Measurements from ENCODE around the gene HDHD3.
"Not testable (repeated sequence)": the region's sequence is repeated elsewhere in the genome, so short reads cannot be mapped to it uniquely, and the experiment has no call there.

The HDHD3 gene

DNA sequence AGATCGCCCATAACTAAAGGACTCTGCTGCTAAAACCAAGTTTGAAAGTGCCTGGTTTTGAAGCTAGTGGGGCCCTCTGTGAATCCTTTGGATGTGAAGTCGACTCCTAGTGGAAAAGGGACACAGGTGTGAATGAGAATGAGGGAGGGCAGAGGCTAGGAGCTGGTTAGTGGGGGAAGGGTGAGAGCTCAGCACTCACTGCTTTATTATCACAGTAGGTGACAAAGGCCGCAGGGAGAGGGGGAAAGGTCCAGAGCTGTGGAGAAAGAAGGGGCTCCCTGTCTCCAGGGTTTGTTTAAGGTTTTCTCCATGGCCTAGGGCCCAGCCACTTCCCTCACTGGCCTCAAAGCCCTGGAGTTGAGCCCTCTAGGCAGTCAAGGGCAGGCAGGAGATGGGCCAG, 3.5 kb downstream of the HDHD3 start:
- no peaks in the 10 kb centered on the region for H3K36me3 ChIP-seq (ENCODE audit: insufficient read depth, low read length)
- H3K27ac ChIP-seq = no peak overlapping the region
- H3K4me3 ChIP-seq = no peak overlapping the region
- DNase-seq (ENCODE audit: low read depth, low spot score) = no peak
- TF ChIP-seq POLR2AphosphoS5 (IDR thresholded peaks at IDR 0.05; ENCODE audit: borderline replicate concordance, low read depth, low read length) = no peak
- TF ChIP-seq EZH2 (IDR thresholded peaks at IDR 0.05) = no peak
- H3K9me3 ChIP-seq (ENCODE audit: low read depth, low read length) = no peaks in the 10 kb centered on the region
- H3K9ac ChIP-seq (ENCODE audit: insufficient read length) = no peak overlapping the region

DNA sequence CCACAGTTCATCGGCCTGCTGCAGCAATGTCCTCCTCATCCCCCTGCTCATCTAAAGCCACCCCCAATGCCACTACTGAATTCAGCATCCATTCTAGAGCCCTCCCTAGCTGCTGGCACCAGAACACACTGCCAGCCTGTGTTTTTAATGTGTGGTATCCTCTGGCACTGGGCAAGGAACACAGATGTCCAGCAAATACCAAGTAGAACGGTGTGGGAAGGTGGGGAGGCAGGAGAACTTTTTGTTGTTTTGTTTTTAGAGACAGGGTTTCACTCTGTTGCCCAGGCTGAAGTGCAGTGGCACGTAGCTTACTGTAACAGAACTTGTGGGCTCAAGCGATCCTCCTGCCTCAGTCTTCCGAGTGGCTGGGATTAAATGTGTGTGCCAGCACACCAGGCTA, 4.7 kb downstream of the HDHD3 start:
- no peak for DNase-seq (ENCODE audit: low read depth, low spot score)
- no peak for TF ChIP-seq FOXP2 (optimal IDR thresholded peaks at IDR 0.05; ENCODE audit: control extremely low read depth, extremely low read length, insufficient read depth)
- no peak for TF ChIP-seq POLR2AphosphoS5 (IDR thresholded peaks at IDR 0.05; ENCODE audit: borderline replicate concordance, low read depth, low read length)
- TF ChIP-seq EZH2 (IDR thresholded peaks at IDR 0.05) = no peak
- H3K27ac ChIP-seq = no peak overlapping the region

DNA sequence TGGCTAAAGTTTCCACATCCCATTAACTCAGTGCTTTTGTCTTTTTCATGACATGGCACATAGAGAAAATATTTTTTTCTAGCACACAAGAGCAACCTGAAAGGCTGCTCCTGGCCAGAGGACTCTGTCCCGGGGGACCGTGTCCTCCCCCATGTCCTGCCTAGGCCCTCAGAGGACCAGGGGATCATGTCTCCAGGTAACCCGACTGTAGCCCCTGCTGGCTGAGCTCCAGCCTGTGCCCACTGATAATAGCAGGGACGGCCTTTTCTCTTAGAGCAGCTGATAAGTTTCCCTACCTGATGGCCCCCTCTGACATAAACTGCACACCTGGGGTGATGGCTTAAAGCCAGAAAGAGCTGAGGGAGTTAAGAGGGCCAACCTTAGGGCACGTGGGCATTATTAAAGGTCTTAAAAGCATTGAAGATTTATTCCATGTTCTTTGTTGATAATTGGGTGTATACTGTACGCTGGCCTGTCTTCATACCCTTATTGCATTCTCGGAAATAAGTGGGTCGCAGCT, 5.9 kb downstream of the HDHD3 start:
- no peak for TF ChIP-seq FOXP2 (optimal IDR thresholded peaks at IDR 0.05; ENCODE audit: control extremely low read depth, extremely low read length, insufficient read depth)
- TF ChIP-seq POLR2AphosphoS5 (IDR thresholded peaks at IDR 0.05; ENCODE audit: borderline replicate concordance, low read depth, low read length) = no peak
- H3K27ac ChIP-seq = no peak overlapping the region
- no peaks in the 10 kb centered on the region for H3K9me3 ChIP-seq (ENCODE audit: low read depth, low read length)
- no peaks in the 10 kb centered on the region for H3K36me3 ChIP-seq (ENCODE audit: insufficient read depth, low read length)
- no peak for DNase-seq (ENCODE audit: low read depth, low spot score)
- H3K9ac ChIP-seq (ENCODE audit: insufficient read length) = no peak overlapping the region
- H3K4me3 ChIP-seq = no peak overlapping the region

More for the DNA sequence above, 4.7 kb downstream of the HDHD3 start:
- Histone ChIP-seq H3K9ac (ENCODE audit: insufficient read length) (no peak overlapping the region), H3K4me3 (no peak overlapping the region), H3K36me3 (ENCODE audit: insufficient read depth, low read length) (no peaks in the 10 kb centered on the region), H3K9me3 (ENCODE audit: low read depth, low read length) (no peaks in the 10 kb centered on the region)

DNA sequence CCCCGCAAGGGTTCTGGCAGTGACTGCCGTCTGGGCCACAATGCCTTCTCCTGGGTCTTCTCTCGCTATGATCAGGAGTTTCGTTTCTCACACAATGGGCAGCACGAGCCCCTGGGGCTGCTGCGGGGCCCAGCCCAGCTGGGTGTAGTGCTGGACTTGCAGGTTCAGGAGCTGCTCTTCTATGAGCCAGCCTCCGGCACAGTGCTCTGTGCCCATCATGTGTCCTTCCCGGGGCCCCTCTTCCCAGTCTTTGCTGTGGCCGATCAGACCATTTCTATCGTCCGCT, 7.0 kb downstream of the HDHD3 start:
- TF ChIP-seq FOXP2 (optimal IDR thresholded peaks at IDR 0.05; ENCODE audit: control extremely low read depth, extremely low read length, insufficient read depth) = no peak
- TF ChIP-seq EZH2 (IDR thresholded peaks at IDR 0.05) = no peak
- TF ChIP-seq POLR2AphosphoS5 (IDR thresholded peaks at IDR 0.05; ENCODE audit: borderline replicate concordance, low read depth, low read length) = no peak
- Histone ChIP-seq H3K27ac (no peak overlapping the region), H3K4me3 (no peak overlapping the region), H3K9ac (ENCODE audit: insufficient read length) (no peak overlapping the region), H3K36me3 (ENCODE audit: insufficient read depth, low read length) (no peaks in the 10 kb centered on the region), H3K9me3 (ENCODE audit: low read depth, low read length) (no peaks in the 10 kb centered on the region)
- DNase-seq (ENCODE audit: low read depth, low spot score) = no peak

DNA sequence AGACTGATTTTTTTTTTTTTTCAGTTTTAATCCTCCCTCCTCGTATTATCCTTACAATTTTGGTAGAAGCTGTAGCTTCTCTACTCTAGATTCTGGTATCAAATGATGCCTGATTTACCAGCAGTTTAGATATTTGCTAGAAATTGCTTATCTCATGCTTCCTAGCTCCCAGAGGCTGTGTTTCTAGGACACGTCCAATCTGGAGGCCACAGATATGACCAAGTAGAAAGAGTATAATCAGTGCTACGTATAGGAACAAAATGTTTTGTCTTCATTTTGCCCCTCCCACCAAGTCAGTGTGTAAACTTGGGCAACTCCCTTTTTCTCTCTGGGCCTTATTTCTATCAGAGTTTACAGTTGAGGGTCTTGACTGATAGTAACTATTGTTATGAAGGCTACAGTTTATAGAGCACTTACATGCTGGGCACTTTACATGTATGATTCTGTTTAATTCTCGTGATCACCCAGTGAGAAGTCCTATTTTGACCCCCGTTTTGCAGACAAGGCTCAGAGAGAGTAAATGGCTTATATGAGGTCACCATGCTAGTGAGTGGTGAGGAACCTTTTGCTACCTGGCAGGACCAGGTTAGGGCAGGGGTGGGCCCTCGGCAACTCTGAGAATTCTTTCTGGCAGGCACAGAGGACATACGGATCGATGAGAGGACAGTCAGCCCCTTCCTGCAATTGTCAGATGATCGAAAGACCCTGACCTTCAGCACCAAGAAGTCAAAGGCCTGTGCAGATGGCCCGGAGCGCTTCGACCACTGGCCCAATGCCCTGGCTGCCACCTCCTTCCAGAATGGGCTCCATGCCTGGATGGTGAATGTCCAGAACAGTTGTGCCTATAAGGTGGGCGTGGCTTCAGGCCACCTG, 7.6 kb downstream of the HDHD3 start:
- DNase-seq (ENCODE audit: low read depth, low spot score) = no peak
- no peak overlapping the region for H3K4me3 ChIP-seq
- H3K36me3 ChIP-seq (ENCODE audit: insufficient read depth, low read length) = no peaks in the 10 kb centered on the region
- no peak overlapping the region for H3K27ac ChIP-seq
- no peak overlapping the region for H3K9ac ChIP-seq (ENCODE audit: insufficient read length)
- no peaks in the 10 kb centered on the region for H3K9me3 ChIP-seq (ENCODE audit: low read depth, low read length)
- TF ChIP-seq EZH2 (IDR thresholded peaks at IDR 0.05) (no peak), POLR2AphosphoS5 (IDR thresholded peaks at IDR 0.05; ENCODE audit: borderline replicate concordance, low read depth, low read length) (no peak), FOXP2 (optimal IDR thresholded peaks at IDR 0.05; ENCODE audit: control extremely low read depth, extremely low read length, insufficient read depth) (no peak)

DNA sequence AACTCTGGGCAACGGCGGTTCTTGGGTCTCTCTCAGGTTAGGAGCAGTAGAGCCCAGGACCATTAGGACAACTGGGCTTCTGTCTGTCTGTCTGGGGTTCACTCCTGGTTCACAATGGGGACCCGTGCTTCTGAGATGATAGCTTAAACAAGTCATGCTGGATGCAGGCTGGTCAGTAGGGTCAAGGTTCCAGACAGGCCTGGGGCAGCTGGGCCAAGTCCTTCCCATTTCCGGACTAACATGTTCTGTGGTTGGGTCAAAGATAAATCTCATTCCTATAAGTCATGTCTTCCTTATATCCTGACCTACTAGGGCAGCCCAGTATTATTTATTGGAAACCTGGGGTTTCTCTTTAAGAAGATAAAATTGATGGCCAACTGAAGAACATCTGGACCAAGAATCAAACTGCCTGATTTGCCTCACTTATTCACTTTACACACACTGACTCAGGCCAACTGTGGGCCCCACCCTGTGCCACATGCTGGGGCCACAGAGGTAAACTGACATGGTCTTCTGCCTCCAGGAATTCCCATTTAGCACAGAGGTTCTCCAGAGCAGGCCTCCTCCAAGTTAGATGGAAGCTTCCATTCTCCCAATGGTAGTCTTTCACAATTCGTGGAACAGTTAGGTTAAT, 8.3 kb downstream of the HDHD3 start:
- DNase-seq (ENCODE audit: low read depth, low spot score) = no peak
- Histone ChIP-seq H3K9ac (ENCODE audit: insufficient read length) (no peak overlapping the region), H3K27ac (no peak overlapping the region), H3K4me3 (no peak overlapping the region), H3K9me3 (ENCODE audit: low read depth, low read length) (no peaks in the 10 kb centered on the region), H3K36me3 (ENCODE audit: insufficient read depth, low read length) (no peaks in the 10 kb centered on the region)
- no peak for TF ChIP-seq FOXP2 (optimal IDR thresholded peaks at IDR 0.05; ENCODE audit: control extremely low read depth, extremely low read length, insufficient read depth)
- no peak for TF ChIP-seq POLR2AphosphoS5 (IDR thresholded peaks at IDR 0.05; ENCODE audit: borderline replicate concordance, low read depth, low read length)
- TF ChIP-seq EZH2 (IDR thresholded peaks at IDR 0.05) = no peak

DNA sequence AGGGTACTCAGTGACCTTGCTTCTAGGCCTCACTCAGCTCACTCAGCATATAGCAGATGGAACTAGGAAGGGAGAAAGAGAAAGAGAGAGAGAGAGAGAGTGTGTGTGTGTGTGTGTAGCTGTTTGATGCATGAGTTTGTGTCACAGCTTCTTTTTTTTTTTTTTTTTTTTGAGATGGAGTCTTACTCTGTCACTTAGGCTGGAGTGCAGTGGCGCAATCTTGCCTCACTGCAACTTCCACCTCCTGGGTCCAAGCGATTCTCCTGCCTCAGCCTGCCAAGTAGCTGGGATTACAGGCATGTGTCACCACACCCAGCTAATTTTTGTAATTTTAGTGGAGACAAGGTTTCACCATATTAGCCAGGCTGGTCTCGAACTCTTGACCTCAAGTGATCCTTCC, 11.1 kb downstream of the HDHD3 start:
- H3K27ac ChIP-seq; H3K9ac ChIP-seq (ENCODE audit: insufficient read length); DNase-seq (ENCODE audit: low read depth, low spot score); H3K4me3 ChIP-seq; H3K36me3 ChIP-seq (ENCODE audit: insufficient read depth, low read length); H3K9me3 ChIP-seq (ENCODE audit: low read depth, low read length): not testable (repeated sequence)

DNA sequence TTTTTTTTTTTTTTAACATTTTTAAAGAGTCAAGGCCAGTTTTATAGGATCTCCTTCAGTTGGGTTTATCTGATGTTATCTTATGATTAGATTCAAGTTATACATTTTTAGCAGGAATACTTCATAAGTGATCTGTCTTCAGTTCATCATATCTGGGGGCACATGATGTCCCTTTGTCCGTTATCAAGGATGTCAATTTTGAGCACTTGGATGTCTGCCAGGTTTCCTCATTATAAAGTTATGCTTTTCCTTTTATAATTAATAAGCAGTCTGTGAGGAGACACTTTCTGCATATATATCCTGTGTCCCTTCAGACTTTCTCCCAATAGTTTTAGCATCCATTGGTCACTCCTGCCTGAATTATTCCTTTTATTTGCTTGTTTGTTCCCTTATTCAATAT, 11.8 kb downstream of the HDHD3 start:
- H3K4me3 ChIP-seq = no peak overlapping the region
- no peak for DNase-seq (ENCODE audit: low read depth, low spot score)
- no peaks in the 10 kb centered on the region for H3K36me3 ChIP-seq (ENCODE audit: insufficient read depth, low read length)
- H3K9me3 ChIP-seq (ENCODE audit: low read depth, low read length) = no peaks in the 10 kb centered on the region
- no peak for TF ChIP-seq FOXP2 (optimal IDR thresholded peaks at IDR 0.05; ENCODE audit: control extremely low read depth, extremely low read length, insufficient read depth)
- no peak for TF ChIP-seq EZH2 (IDR thresholded peaks at IDR 0.05)
- TF ChIP-seq POLR2AphosphoS5 (IDR thresholded peaks at IDR 0.05; ENCODE audit: borderline replicate concordance, low read depth, low read length) = no peak
- no peak overlapping the region for H3K27ac ChIP-seq
- no peak overlapping the region for H3K9ac ChIP-seq (ENCODE audit: insufficient read length)

DNA sequence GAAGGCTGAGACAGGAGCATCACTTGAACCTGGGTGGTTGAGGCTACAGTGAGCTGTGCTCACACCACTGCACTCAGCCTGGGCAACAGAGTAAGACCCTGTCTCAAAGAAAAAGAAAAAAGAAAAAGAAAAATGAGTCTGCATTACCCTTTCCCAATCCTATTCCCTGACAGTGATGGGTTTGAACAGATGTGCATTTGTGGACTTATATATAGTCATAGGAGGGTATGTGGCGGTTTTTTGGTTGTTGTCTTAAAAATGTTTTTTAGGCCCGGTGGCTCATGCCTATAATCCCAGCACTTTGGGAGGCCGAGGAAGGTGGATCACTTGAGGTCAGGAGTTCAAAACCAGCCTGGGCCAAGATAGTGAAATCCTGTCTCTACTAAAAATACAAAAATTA, 13.4 kb downstream of the HDHD3 start:
- no peaks in the 10 kb centered on the region for H3K36me3 ChIP-seq (ENCODE audit: insufficient read depth, low read length)
- H3K9ac ChIP-seq (ENCODE audit: insufficient read length) = no peak overlapping the region
- H3K27ac ChIP-seq = no peak overlapping the region
- DNase-seq (ENCODE audit: low read depth, low spot score) = no peak
- no peak for TF ChIP-seq FOXP2 (optimal IDR thresholded peaks at IDR 0.05; ENCODE audit: control extremely low read depth, extremely low read length, insufficient read depth)
- no peak overlapping the region for H3K4me3 ChIP-seq
- H3K9me3 ChIP-seq (ENCODE audit: low read depth, low read length) = no peaks in the 10 kb centered on the region
